WTC11 (cell line): ENCODE measurements around the gene PCDH7. TPM values are rescaled to one million over a fixed set of nuclear protein-coding genes. Genes with fewer than 3 reads are reported as not detected.

Experiments used
- ATAC-seq: fragments of 200-7000 bp; cut with Tn5 transposase; 2 replicates; pipeline ENCODE4 v1.10.0; 2021; ENCODE audit warnings: mild to moderate bottlenecking, moderate library complexity
- CTCF ChIA-PET: fragments of 300-600 bp; sonication (Branson Sonifier 250); formaldehyde crosslinking; loops from one replicate; lab custom pipeline; 2021; ENCODE audit warnings: antibody characterized with exemption; lab: Charles Lee
- POLR2A ChIA-PET: fragments of 350-600 bp; sonication (Branson Sonifier 250); formaldehyde crosslinking; loops from one replicate; lab custom pipeline; 2021; ENCODE audit warnings: antibody characterized with exemption; lab: Charles Lee
- DNase-seq: peaks from one replicate; pipeline ENCODE4 v3.0.0; 2021; ENCODE audit warnings: low spot score
- H3K27ac Mint-ChIP-seq: 2 replicates; pipeline ENCODE4 v1.8.0; 2021; ENCODE audit warnings: mixed read lengths
- H3K27me3 Mint-ChIP-seq: 2 replicates; pipeline ENCODE4 v1.8.0; 2021; ENCODE audit warnings: low read depth, mild to moderate bottlenecking, moderate library complexity, mixed read lengths
- H3K36me3 Mint-ChIP-seq: 2 replicates; pipeline ENCODE4 v1.8.0; 2021; ENCODE audit warnings: mixed read lengths
- H3K4me1 Mint-ChIP-seq: 2 replicates; pipeline ENCODE4 v1.8.0; 2022; ENCODE audit warnings: mixed read lengths
- H3K4me3 Mint-ChIP-seq: 2 replicates; pipeline ENCODE4 v1.8.0; 2021; ENCODE audit warnings: mild to moderate bottlenecking, moderate library complexity, mixed read lengths
- H3K9me3 Mint-ChIP-seq: 2 replicates; pipeline ENCODE4 v1.8.0; 2021; ENCODE audit warnings: mixed read lengths
- ERG ChIP-seq: fragments of 250-450 bp; sonication (Bioruptor Pico); IDR thresholded peaks from 2 replicates; pipeline ENCODE4 v1.8.0; 2021; ENCODE audit warnings: mild to moderate bottlenecking
- ESRRA ChIP-seq: sonication (generic); formaldehyde crosslinking; IDR thresholded peaks from 2 replicates; pipeline ENCODE4 v1.8.1; 2022; ENCODE audit warnings: mild to moderate bottlenecking, missing genetic modification reagents, borderline replicate concordance
- GRHL2 ChIP-seq: fragments of 250-450 bp; sonication (Bioruptor Pico); IDR thresholded peaks from 2 replicates; pipeline ENCODE4 v1.8.0; 2022; ENCODE audit warnings: mild to moderate bottlenecking, moderate library complexity; ENCODE audit not compliant: insufficient replicate concordance, severe bottlenecking
- HMGA2 ChIP-seq: fragments of 250-450 bp; sonication (Bioruptor Pico); IDR thresholded peaks from 2 replicates; pipeline ENCODE4 v1.4.0; 2021; ENCODE audit warnings: mild to moderate bottlenecking, moderate library complexity
- KAT7 ChIP-seq: sonication (generic); formaldehyde crosslinking; IDR thresholded peaks from 2 replicates; pipeline ENCODE4 v1.8.1; 2023; ENCODE audit warnings: missing genetic modification reagents, mild to moderate bottlenecking, borderline replicate concordance
- NFE2L1 ChIP-seq: sonication (generic); formaldehyde crosslinking; IDR thresholded peaks from 2 replicates; pipeline ENCODE4 v1.8.1; 2023; ENCODE audit warnings: missing genetic modification reagents
- NFYB ChIP-seq: sonication (generic); formaldehyde crosslinking; conservative IDR thresholded peaks from 2 replicates; pipeline ENCODE4 v1.8.0; 2022; ENCODE audit warnings: low read depth, missing genetic modification reagents
- TP53 ChIP-seq: sonication (generic); formaldehyde crosslinking; IDR thresholded peaks from 2 replicates; pipeline ENCODE4 v1.8.1; 2023; ENCODE audit warnings: mild to moderate bottlenecking, missing genetic modification reagents
- ZBTB43 ChIP-seq: sonication (generic); formaldehyde crosslinking; IDR thresholded peaks from 2 replicates; pipeline ENCODE4 v1.8.1; 2023; ENCODE audit warnings: mild to moderate bottlenecking, missing genetic modification reagents
- ZNF317 ChIP-seq: sonication (generic); formaldehyde crosslinking; IDR thresholded peaks from 2 replicates; pipeline ENCODE4 v1.8.1; 2023; ENCODE audit warnings: low read depth, mild to moderate bottlenecking, moderate library complexity, missing genetic modification reagents, borderline replicate concordance
- ZNF423 ChIP-seq: fragments of 250-450 bp; sonication (Bioruptor Pico); IDR thresholded peaks from 2 replicates; pipeline ENCODE4 v2.1.2; 2022; ENCODE audit warnings: mild to moderate bottlenecking, moderate library complexity
- total RNA-seq: library from RNA; stranded (reverse); gene quantifications from 3 replicates; pipeline ENCODE4 v1.2.3, GENCODE V29; 2021
- TF ChIP-seq, protein P1 (sequence below): sonication (generic); formaldehyde crosslinking; IDR thresholded peaks from 2 replicates; pipeline ENCODE4 v1.8.0; 2022; ENCODE audit warnings: mild to moderate bottlenecking, missing genetic modification reagents
- TF ChIP-seq, protein P2 (sequence below): sonication (generic); formaldehyde crosslinking; IDR thresholded peaks from 2 replicates; pipeline ENCODE4 v1.8.1; 2022; ENCODE audit warnings: missing genetic modification reagents, borderline replicate concordance
- TF ChIP-seq, protein P3 (sequence below): fragments of 200-600 bp; IDR thresholded peaks from 2 replicates; pipeline ENCODE4 v1.8.0; 2022; ENCODE audit warnings: antibody characterized with exemption

Gene PCDH7
- total RNA-seq, 1 experiment from 2014 or later: 3.9 TPM

DNA sequence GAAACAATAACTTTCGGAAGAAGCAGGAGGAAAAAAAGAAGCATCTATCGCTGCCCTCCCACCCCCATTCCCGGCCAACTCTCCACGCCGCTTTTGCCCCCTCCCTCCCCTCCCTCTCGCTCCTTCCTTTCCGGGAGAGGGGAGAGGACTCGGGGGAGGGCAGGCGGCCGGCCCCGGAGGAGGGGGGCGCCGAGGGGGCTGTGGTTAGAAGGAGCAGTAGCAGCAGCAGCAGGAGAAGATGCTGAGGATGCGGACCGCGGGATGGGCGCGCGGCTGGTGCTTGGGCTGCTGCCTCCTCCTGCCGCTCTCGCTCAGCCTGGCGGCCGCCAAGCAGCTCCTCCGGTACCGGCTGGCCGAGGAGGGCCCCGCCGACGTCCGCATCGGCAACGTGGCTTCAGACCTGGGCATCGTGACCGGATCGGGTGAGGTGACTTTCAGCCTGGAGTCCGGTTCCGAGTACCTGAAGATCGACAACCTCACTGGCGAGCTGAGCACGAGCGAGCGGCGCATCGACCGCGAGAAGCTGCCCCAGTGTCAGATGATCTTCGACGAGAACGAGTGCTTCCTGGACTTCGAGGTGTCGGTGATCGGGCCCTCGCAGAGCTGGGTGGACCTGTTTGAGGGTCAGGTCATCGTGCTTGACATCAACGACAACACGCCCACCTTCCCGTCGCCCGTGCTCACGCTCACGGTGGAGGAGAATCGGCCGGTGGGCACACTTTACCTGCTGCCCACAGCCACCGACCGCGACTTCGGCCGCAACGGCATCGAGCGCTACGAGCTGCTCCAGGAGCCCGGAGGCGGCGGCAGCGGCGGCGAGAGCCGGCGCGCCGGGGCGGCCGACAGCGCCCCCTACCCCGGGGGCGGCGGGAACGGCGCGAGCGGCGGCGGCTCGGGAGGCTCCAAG lies 1.3 kb downstream of the PCDH7 start (continued):
- TF ChIP-seq ERG (CRISPR knock-in tag): no peak; the same call in 1 of the 2 replicates
- peak; percentile 76; the same call in 1 of the 2 replicates for TF ChIP-seq ZBTB43 (CRISPR knock-in tag)
- TF ChIP-seq, protein P1, sequence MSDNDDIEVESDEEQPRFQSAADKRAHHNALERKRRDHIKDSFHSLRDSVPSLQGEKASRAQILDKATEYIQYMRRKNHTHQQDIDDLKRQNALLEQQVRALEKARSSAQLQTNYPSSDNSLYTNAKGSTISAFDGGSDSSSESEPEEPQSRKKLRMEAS (CRISPR knock-in tag): peak; percentile 70; the same call in 1 of the 2 replicates
- TF ChIP-seq GRHL2 (CRISPR knock-in tag): no peak
- TF ChIP-seq NFE2L1 (CRISPR knock-in tag): 0 out of 2 replicates have a peak, but pooled peaks have one; percentile 62
- no peak for TF ChIP-seq HMGA2 (CRISPR knock-in tag)
- TF ChIP-seq, all 79 proteins: peak for 10

DNA sequence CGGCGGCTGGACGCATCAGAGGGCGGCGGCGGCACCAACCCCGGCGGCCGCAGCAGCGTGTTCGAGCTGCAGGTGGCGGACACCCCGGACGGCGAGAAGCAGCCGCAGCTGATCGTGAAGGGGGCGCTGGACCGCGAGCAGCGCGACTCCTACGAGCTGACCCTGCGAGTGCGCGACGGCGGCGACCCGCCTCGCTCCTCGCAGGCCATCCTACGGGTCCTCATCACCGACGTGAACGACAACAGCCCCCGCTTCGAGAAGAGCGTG lies 1.9 kb downstream of the PCDH7 start:
- POLR2A ChIA-PET: interaction anchor here (0.5 kb wide), 1 partner anchor 1743 kb away, joined by 3 read pairs; no protein-coding TSS in a partner anchor
- TF ChIP-seq, protein P2, sequence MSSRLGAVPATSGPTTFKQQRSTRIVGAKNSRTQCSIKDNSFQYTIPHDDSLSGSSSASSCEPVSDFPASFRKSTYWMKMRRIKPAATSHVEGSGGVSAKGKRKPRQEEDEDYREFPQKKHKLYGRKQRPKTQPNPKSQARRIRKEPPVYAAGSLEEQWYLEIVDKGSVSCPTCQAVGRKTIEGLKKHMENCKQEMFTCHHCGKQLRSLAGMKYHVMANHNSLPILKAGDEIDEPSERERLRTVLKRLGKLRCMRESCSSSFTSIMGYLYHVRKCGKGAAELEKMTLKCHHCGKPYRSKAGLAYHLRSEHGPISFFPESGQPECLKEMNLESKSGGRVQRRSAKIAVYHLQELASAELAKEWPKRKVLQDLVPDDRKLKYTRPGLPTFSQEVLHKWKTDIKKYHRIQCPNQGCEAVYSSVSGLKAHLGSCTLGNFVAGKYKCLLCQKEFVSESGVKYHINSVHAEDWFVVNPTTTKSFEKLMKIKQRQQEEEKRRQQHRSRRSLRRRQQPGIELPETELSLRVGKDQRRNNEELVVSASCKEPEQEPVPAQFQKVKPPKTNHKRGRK (CRISPR knock-in tag): no peak
- peak; percentile 82; the same call in 1 of the 2 replicates for TF ChIP-seq KAT7 (CRISPR knock-in tag)
- TF ChIP-seq TP53 (CRISPR knock-in tag): no peak
- peak; percentile 83 for TF ChIP-seq ZNF423 (CRISPR knock-in tag)
- TF ChIP-seq ZNF317: no peak
- no peak for TF ChIP-seq NFYB (CRISPR knock-in tag)
- peak; percentile 69; the same call in 1 of the 2 replicates for TF ChIP-seq ESRRA
- TF ChIP-seq, protein P3, sequence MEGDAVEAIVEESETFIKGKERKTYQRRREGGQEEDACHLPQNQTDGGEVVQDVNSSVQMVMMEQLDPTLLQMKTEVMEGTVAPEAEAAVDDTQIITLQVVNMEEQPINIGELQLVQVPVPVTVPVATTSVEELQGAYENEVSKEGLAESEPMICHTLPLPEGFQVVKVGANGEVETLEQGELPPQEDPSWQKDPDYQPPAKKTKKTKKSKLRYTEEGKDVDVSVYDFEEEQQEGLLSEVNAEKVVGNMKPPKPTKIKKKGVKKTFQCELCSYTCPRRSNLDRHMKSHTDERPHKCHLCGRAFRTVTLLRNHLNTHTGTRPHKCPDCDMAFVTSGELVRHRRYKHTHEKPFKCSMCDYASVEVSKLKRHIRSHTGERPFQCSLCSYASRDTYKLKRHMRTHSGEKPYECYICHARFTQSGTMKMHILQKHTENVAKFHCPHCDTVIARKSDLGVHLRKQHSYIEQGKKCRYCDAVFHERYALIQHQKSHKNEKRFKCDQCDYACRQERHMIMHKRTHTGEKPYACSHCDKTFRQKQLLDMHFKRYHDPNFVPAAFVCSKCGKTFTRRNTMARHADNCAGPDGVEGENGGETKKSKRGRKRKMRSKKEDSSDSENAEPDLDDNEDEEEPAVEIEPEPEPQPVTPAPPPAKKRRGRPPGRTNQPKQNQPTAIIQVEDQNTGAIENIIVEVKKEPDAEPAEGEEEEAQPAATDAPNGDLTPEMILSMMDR: peak; percentile 42; the same call in 1 of the 2 replicates
- CTCF ChIA-PET: interaction anchor here (1.0 to 1.2 kb wide), 2 partner anchors 65 to 324 kb away, joined by 3 to 4 read pairs; no protein-coding TSS in a partner anchor
- DNase-seq: no peak
- Mint-ChIP-seq H3K9me3 (no peaks in the 10 kb centered on the region), H3K4me1 (peaks cover 30% of the 10 kb centered on the region), H3K27ac (no peak overlapping the region), H3K4me3 (peak overlapping the region; percentile 73), H3K27me3 (peaks cover 65% of the 10 kb centered on the region), H3K36me3 (no peaks in the 10 kb centered on the region)
- ATAC-seq: no peak
